ENCODE data around the gene ZBTB7C.

The ZBTB7C gene

GRCh38 chr18:48279312-48279711 is 129.9 kb downstream of the ZBTB7C start:
- H3K9me3 ChIP-seq = no peaks in the 10 kb centered on the region
- DNase-seq = no peak
- H3K4me3 ChIP-seq (ENCODE audit: low read depth, low read length) = no peak overlapping the region
- no peaks in the 10 kb centered on the region for H3K27me3 ChIP-seq
- TF ChIP-seq CTCF (IDR thresholded peaks at IDR 0.05; ENCODE audit: low read depth, low read length) = no peak
- no peaks in the 10 kb centered on the region for H3K4me1 ChIP-seq
- no peaks in the 10 kb centered on the region for H3K36me3 ChIP-seq

DNA sequence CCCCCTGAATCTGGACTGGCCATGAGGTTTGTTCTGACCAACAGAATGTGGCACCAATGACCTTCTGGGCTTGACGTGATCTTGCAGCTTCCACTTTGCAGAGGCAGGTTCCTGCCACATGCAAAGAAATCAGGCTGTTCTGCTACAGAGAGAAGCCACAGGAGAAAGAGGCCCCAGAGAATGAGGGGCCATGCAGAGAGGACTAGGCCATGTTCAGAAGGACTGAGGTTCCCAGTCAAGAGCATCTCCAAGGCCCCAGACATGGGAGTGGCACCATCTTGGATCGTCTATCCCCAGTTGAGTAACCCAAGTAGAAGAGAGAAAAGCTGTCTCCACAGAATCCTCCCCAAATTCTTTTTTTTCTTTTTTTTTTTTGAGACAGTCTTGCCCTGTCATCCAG is 131.1 kb downstream of the ZBTB7C start:
- no peak overlapping the region for H3K4me3 ChIP-seq (ENCODE audit: low read depth, low read length)
- no peak for DNase-seq
- H3K36me3 ChIP-seq = no peaks in the 10 kb centered on the region
- no peaks in the 10 kb centered on the region for H3K4me1 ChIP-seq
- H3K27me3 ChIP-seq = no peaks in the 10 kb centered on the region
- H3K9me3 ChIP-seq = no peaks in the 10 kb centered on the region
- TF ChIP-seq CTCF (IDR thresholded peaks at IDR 0.05; ENCODE audit: low read depth, low read length) = no peak

- Histone ChIP-seq H3K36me3 (no peaks in the 10 kb centered on the region), H3K9me3 (no peaks in the 10 kb centered on the region), H3K4me1 (no peaks in the 10 kb centered on the region), H3K27me3 (no peaks in the 10 kb centered on the region), H3K4me3 (ENCODE audit: low read depth, low read length) (no peak overlapping the region)
- TF ChIP-seq CTCF (IDR thresholded peaks at IDR 0.05; ENCODE audit: low read depth, low read length) = no peak
- DNase-seq = no peak
These were observed 134.9 kb downstream of the ZBTB7C start for GRCh38 chr18:48274301-48274700.

GRCh38 chr18:48270929-48271328 is 138.3 kb downstream of the ZBTB7C start:
- Histone ChIP-seq H3K36me3 (no peaks in the 10 kb centered on the region), H3K27me3 (no peaks in the 10 kb centered on the region), H3K9me3 (no peaks in the 10 kb centered on the region), H3K4me1 (no peaks in the 10 kb centered on the region), H3K4me3 (ENCODE audit: low read depth, low read length) (no peak overlapping the region)
- no peak for DNase-seq
- no peak for TF ChIP-seq CTCF (IDR thresholded peaks at IDR 0.05; ENCODE audit: low read depth, low read length)

- no peak for TF ChIP-seq CTCF (IDR thresholded peaks at IDR 0.05; ENCODE audit: low read depth, low read length)
- no peaks in the 10 kb centered on the region for H3K36me3 ChIP-seq
- no peaks in the 10 kb centered on the region for H3K27me3 ChIP-seq
- peaks cover 9% of the 10 kb centered on the region; the same call in 1 of the 2 replicates for H3K4me1 ChIP-seq
- no peak for DNase-seq
- no peak overlapping the region for H3K4me3 ChIP-seq (ENCODE audit: low read depth, low read length)
- no peaks in the 10 kb centered on the region for H3K9me3 ChIP-seq
These were observed 143.9 kb downstream of the ZBTB7C start for GRCh38 chr18:48265328-48265727.

GRCh38 chr18:48263914-48264902 is 145.0 kb downstream of the ZBTB7C start:
- TF ChIP-seq CTCF (IDR thresholded peaks at IDR 0.05; ENCODE audit: low read depth, low read length) = no peak
- peaks cover 9% of the 10 kb centered on the region; the same call in 1 of the 2 replicates for H3K4me1 ChIP-seq
- H3K4me3 ChIP-seq (ENCODE audit: low read depth, low read length) = no peak overlapping the region
- H3K27me3 ChIP-seq = no peaks in the 10 kb centered on the region
- no peaks in the 10 kb centered on the region for H3K9me3 ChIP-seq
- no peaks in the 10 kb centered on the region for H3K36me3 ChIP-seq
- DNase-seq = peak; percentile 22
